ENCODE results near the gene ACACA.

ACACA gene

GRCh38 chr17:37318931-37319594 is 87.6 kb downstream of the ACACA start:
- H3K4me3 ChIP-seq (ENCODE audit: low read depth, low read length) = no peak overlapping the region
- DNase-seq (ENCODE audit: low read depth) = no peak
- no peak for TF ChIP-seq CTCF (IDR thresholded peaks at IDR 0.05; ENCODE audit: low read depth, low read length, missing control alignments)

- no peak for DNase-seq (ENCODE audit: low read depth)
- no peak for TF ChIP-seq CTCF (IDR thresholded peaks at IDR 0.05; ENCODE audit: low read depth, low read length, missing control alignments)
- no peak overlapping the region for H3K4me3 ChIP-seq (ENCODE audit: low read depth, low read length)
These were observed 88.8 kb downstream of the ACACA start for GRCh38 chr17:37317867-37318266.

- TF ChIP-seq CTCF (IDR thresholded peaks at IDR 0.05; ENCODE audit: low read depth, low read length, missing control alignments) = no peak
- H3K4me3 ChIP-seq (ENCODE audit: low read depth, low read length) = no peak overlapping the region
These were observed 91.0 kb downstream of the ACACA start for GRCh38 chr17:37315601-37316000.

GRCh38 chr17:37312137-37312923 is 94.3 kb downstream of the ACACA start:
- DNase-seq (ENCODE audit: low read depth) = no peak
- H3K4me3 ChIP-seq (ENCODE audit: low read depth, low read length) = no peak overlapping the region
- TF ChIP-seq CTCF (IDR thresholded peaks at IDR 0.05; ENCODE audit: low read depth, low read length, missing control alignments) = no peak

More at GRCh38 chr17:37315601-37316000, 91.0 kb downstream of the ACACA start:
- DNase-seq (ENCODE audit: low read depth) = no peak

GRCh38 chr17:37310940-37311339 is 95.7 kb downstream of the ACACA start:
- no peak for TF ChIP-seq CTCF (IDR thresholded peaks at IDR 0.05; ENCODE audit: low read depth, low read length, missing control alignments)
- no peak for DNase-seq (ENCODE audit: low read depth)
- H3K4me3 ChIP-seq (ENCODE audit: low read depth, low read length) = no peak overlapping the region

GRCh38 chr17:37309051-37309450 is 97.6 kb downstream of the ACACA start:
- H3K4me3 ChIP-seq (ENCODE audit: low read depth, low read length) = no peak overlapping the region
- TF ChIP-seq CTCF (IDR thresholded peaks at IDR 0.05; ENCODE audit: low read depth, low read length, missing control alignments) = no peak
- DNase-seq (ENCODE audit: low read depth) = no peak

Data from GM12864 (cell line).